ENCODE results near the gene ASXL1.

- TF ChIP-seq, protein P1, sequence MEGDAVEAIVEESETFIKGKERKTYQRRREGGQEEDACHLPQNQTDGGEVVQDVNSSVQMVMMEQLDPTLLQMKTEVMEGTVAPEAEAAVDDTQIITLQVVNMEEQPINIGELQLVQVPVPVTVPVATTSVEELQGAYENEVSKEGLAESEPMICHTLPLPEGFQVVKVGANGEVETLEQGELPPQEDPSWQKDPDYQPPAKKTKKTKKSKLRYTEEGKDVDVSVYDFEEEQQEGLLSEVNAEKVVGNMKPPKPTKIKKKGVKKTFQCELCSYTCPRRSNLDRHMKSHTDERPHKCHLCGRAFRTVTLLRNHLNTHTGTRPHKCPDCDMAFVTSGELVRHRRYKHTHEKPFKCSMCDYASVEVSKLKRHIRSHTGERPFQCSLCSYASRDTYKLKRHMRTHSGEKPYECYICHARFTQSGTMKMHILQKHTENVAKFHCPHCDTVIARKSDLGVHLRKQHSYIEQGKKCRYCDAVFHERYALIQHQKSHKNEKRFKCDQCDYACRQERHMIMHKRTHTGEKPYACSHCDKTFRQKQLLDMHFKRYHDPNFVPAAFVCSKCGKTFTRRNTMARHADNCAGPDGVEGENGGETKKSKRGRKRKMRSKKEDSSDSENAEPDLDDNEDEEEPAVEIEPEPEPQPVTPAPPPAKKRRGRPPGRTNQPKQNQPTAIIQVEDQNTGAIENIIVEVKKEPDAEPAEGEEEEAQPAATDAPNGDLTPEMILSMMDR (IDR thresholded peaks at IDR 0.05) = no peak
- TF ChIP-seq POLR2A (IDR thresholded peaks at IDR 0.05) = no peak
- no peak for TF ChIP-seq EP300 (IDR thresholded peaks at IDR 0.05)
Observed at GRCh38 chr20:32320305-32320704, 37.8 kb upstream of the ASXL1 start.

Measured in ovary (tissue), 3 donors.